CD4-positive, CD25-positive, alpha-beta regulatory T cell (primary cell): Measurements from ENCODE around the gene ADGRG3. TPM values are rescaled to one million over a fixed set of nuclear protein-coding genes. Genes with fewer than 3 reads are reported as not detected.

Experiments used
- ATAC-seq, 2 donors: fragments of 150-1000 bp; cut with Tn5 transposase; one replicate each; pipeline ENCODE4 v1.10.0; 2021; ENCODE audit warnings: low read depth in 2 of 2, moderate number of reproducible peaks in 2 of 2, moderate library complexity in 1 of 2
- DNase-seq, 3 donors: peaks; one replicate each; pipeline versions ENCODE4 v3.0.0 to v3.0.0-alpha.2; 2012 to 2022; ENCODE audit warnings: mixed read lengths in 1 of 3
- H3K27ac ChIP-seq: one replicate; pipeline ENCODE4 v1.7.0; 2013; ENCODE audit warnings: mild to moderate bottlenecking, low read length; ENCODE audit not compliant: insufficient read depth, poor library complexity, severe bottlenecking
- H3K27me3 ChIP-seq: one replicate; pipeline ENCODE4 v1.7.0; 2013; ENCODE audit warnings: low read length; ENCODE audit not compliant: control insufficient read depth, insufficient read depth
- H3K36me3 ChIP-seq: one replicate; pipeline ENCODE4 v1.7.0; 2013; ENCODE audit warnings: mild to moderate bottlenecking, low read length, moderate library complexity; ENCODE audit not compliant: control insufficient read depth, insufficient read depth
- H3K4me1 ChIP-seq: 2 replicates; pipeline ENCODE4 v1.7.0; 2013; ENCODE audit warnings: mild to moderate bottlenecking, low read length; ENCODE audit not compliant: insufficient read depth, control insufficient read depth, poor library complexity, severe bottlenecking
- H3K4me3 ChIP-seq: one replicate; pipeline ENCODE4 v1.7.0; 2013; ENCODE audit warnings: low read depth, mild to moderate bottlenecking, low read length, moderate library complexity
- H3K9me3 ChIP-seq, 2 experiments: 1 replicate in 1 of 2; 2 replicates in 1 of 2; pipeline ENCODE4 v1.7.0; 2013; ENCODE audit warnings: low read length in 2 of 2, mild to moderate bottlenecking in 1 of 2, moderate library complexity in 1 of 2; ENCODE audit not compliant: control insufficient read depth in 2 of 2
- H3K27ac Mint-ChIP-seq, 3 donors: one replicate each; pipeline ENCODE4 v1.8.0; 2020 to 2022; ENCODE audit warnings: mild to moderate bottlenecking in 3 of 3, mixed read lengths in 3 of 3, moderate library complexity in 2 of 3
- H3K27me3 Mint-ChIP-seq: one replicate; pipeline ENCODE4 v1.8.0; 2022; ENCODE audit warnings: mild to moderate bottlenecking, mixed read lengths
- H3K36me3 Mint-ChIP-seq: one replicate; pipeline ENCODE4 v1.8.0; 2020; ENCODE audit warnings: mixed read lengths
- H3K4me1 Mint-ChIP-seq, 4 donors: one replicate each; pipeline ENCODE4 v1.8.0; 2020 to 2022; ENCODE audit warnings: mixed read lengths in 4 of 4, mild to moderate bottlenecking in 1 of 4
- H3K4me3 Mint-ChIP-seq, 4 donors: one replicate each; pipeline ENCODE4 v1.8.0; 2020 to 2022; ENCODE audit warnings: mild to moderate bottlenecking in 4 of 4, mixed read lengths in 4 of 4, moderate library complexity in 3 of 4
- H3K9me3 Mint-ChIP-seq, 7 donors: one replicate each; pipeline ENCODE4 v1.8.0; 2020 to 2022; ENCODE audit warnings: mixed read lengths in 7 of 7, mild to moderate bottlenecking in 3 of 7, moderate library complexity in 2 of 7
- polyA plus RNA-seq, 4 donors: library from polyadenylated mRNA; unstranded; fragments of 300-500 nt; fragmentation: Illumina TruSeq; gene quantifications; one replicate each; pipeline ENCODE4 v1.2.3, GENCODE V29; 2021
- total RNA-seq: library from RNA; stranded (reverse); gene quantifications from one replicate; pipeline ENCODE4 v1.2.3, GENCODE V29; 2022

The ADGRG3 gene
- total and polyA plus RNA-seq, 5 donors from 2014 or later, result 0.32 TPM; not detected in 4

DNA sequence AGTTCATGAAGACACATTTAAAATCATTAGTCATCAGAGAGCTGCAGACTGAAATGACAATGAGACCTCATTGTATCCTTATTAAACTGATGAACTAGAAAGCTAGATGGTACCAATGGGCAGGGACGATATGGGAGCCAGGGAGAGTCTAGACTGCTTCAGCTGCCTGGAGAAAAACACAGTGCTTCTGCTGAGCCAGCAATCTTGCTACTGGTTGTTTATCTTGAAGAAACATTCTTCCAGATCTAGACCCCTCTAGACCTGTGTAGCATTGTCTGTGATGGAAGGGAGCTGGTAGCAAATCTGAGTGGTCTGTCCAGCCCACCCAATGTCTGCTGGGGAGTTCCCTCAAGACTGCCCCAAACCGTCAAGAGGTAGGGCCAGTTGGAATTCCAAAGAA is 24.5 kb downstream of the ADGRG3 start:
- Histone ChIP-seq H3K4me3 (no peak overlapping the region), H3K27ac (no peak overlapping the region), H3K27me3 (no peaks in the 10 kb centered on the region), H3K9me3 (no peaks in the 10 kb centered on the region), H3K36me3 (no peaks in the 10 kb centered on the region), H3K4me1 (peaks cover 7% of the 10 kb centered on the region)
- Mint-ChIP-seq H3K27me3 (peaks cover 11% of the 10 kb centered on the region), H3K36me3 (no peaks in the 10 kb centered on the region), H3K4me3 (no peak overlapping the region), H3K4me1 (peaks cover 0 to 20% (median 4%) of the 10 kb centered on the region in 4 donors), H3K27ac (no peak overlapping the region), H3K9me3 (peaks cover 0 to 2% (median 0%) of the 10 kb centered on the region in 7 donors)
- ATAC-seq (no peak), DNase-seq (no peak)

DNA sequence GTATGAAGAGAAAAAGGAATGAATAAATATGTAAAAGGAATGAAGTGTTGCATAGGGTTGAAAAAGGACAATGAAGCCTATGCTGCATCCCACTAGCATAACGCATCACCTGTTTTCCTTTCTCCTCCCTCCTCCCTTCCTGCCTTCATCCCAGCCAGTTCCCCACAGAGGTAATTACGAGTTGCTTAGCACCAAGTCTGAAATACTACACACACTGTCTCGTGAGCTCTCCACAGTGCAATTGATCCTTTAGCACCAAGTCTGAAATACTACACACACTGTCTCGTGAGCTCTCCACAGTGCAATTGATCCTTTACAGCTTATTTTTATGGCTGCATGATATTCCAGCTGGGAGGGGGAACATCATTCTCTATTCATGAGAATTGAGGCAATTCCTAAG is 25.4 kb downstream of the ADGRG3 start:
- ATAC-seq, result no peak
- H3K4me3 ChIP-seq, result no peak overlapping the region
- H3K4me1 Mint-ChIP-seq, result peaks cover 0 to 20% (median 1%) of the 10 kb centered on the region in 4 donors
- H3K27me3 ChIP-seq, result no peaks in the 10 kb centered on the region
- H3K4me1 ChIP-seq, result peaks cover 7% of the 10 kb centered on the region
- no peaks in the 10 kb centered on the region for H3K36me3 Mint-ChIP-seq
- H3K4me3 Mint-ChIP-seq, result no peak overlapping the region
- H3K27ac ChIP-seq, result no peak overlapping the region
- DNase-seq, result no peak
- H3K27me3 Mint-ChIP-seq, result peaks cover 11% of the 10 kb centered on the region
- no peaks in the 10 kb centered on the region for H3K9me3 ChIP-seq
- H3K9me3 Mint-ChIP-seq, result peaks cover 0 to 2% (median 0%) of the 10 kb centered on the region in 7 donors
- no peak overlapping the region for H3K27ac Mint-ChIP-seq
- H3K36me3 ChIP-seq, result no peaks in the 10 kb centered on the region

DNA sequence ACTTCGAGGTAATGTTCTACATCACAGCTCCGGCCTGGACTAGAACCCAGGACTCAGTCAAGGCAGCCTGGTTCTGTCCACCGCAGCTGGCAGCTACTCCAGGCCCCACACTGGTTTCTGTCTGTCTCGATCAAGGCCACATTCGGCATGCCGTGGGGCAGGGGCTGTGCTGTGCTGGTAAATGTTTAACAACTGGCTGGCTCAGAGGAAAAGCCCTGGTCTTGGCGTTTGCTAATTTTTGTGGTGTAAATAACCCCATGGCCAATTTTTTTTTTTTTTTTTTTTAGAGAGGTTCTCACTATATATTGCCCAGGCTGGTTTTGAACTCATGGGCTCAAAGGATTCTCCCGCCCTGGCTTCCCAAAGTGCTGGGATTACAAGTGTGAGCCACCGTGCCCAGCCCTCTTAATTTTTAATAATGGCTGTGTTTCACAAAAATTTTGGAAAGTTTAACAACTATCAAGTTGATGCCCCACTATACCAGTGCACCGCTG is 26.2 kb downstream of the ADGRG3 start:
- H3K9me3 ChIP-seq, result no peaks in the 10 kb centered on the region
- Mint-ChIP-seq H3K27ac (no peak overlapping the region), H3K4me1 (peaks cover 0 to 17% (median 1%) of the 10 kb centered on the region in 4 donors), H3K36me3 (no peaks in the 10 kb centered on the region), H3K27me3 (peaks cover 11% of the 10 kb centered on the region), H3K4me3 (no peak overlapping the region), H3K9me3 (peaks cover 0 to under 1% (median 0%) of the 10 kb centered on the region in 7 donors)
- peaks cover 7% of the 10 kb centered on the region for H3K4me1 ChIP-seq
- ATAC-seq (no peak), DNase-seq (no peak)
- no peak overlapping the region for H3K27ac ChIP-seq
- H3K36me3 ChIP-seq, result no peaks in the 10 kb centered on the region
- H3K27me3 ChIP-seq, result no peaks in the 10 kb centered on the region
- H3K4me3 ChIP-seq, result no peak overlapping the region

DNA sequence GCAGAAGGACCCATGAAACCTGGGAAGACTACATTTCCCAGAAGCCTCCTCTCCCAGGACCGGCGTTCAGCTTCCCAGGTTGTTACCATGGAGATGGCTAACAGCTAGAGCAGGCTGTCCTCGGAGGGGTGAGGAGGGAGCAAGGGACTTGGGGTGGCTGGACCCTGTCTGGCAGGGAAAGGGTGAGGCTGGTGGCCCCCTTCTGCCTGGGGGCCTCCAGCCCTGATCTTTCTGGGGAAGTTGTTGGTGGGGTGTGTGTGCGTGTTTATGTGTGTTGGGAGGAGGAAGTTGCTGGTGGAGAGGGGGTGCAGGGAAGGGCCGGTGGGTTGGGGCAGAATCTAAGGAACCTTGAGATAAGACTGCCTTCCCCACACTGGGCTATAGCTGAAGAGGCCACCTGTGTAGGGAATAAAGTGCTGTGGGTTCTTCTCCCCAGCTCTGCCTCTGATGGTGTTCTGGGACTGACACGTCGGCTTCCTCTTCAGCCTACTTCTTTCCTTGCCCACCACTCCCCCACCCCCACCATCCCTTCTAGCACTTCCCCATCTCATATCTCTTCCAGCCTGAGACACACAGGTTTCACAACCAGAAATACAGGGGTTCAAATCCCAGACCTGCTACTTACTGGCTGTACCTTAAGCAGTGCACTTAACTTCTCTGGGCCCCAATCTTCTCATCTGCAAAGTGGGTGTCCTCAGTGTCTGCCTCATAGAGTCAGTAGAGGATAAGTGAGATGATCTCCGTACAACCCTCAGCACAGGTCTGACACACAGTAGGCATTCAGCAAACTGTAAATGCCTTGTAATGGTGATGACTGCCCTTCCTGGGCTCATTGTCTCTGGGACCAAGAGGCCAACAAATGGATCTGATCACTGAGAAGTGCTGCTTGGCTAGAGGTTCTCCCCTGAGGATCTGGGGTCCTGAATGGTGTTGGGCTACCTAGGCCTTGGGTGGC is 26.9 kb downstream of the ADGRG3 start, which contains the start of gene DRC7:
Gene DRC7 (plus strand): TSS at position 82 of the 955 bp plus-strand sequence. CDS start 3,144 bp downstream, outside the sequence.
- Mint-ChIP-seq H3K9me3 (no peaks in the 10 kb centered on the region), H3K4me3 (no peak within 1 kb of the TSS), H3K36me3 (no peaks in the 10 kb centered on the region), H3K27ac (no peak within 1 kb of the TSS), H3K27me3 (peaks cover 11% of the 10 kb centered on the region), H3K4me1 (peaks cover 0 to 10% (median 1%) of the 10 kb centered on the region in 4 donors)
- DNase-seq, result peak in 1 of 3 donors; percentile 21
- Histone ChIP-seq H3K36me3 (no peaks in the 10 kb centered on the region), H3K4me1 (peaks cover 3% of the 10 kb centered on the region), H3K9me3 (no peaks in the 10 kb centered on the region), H3K27ac (no peak within 1 kb of the TSS), H3K4me3 (no peak within 1 kb of the TSS), H3K27me3 (no peaks in the 10 kb centered on the region)
- ATAC-seq, result no peak

DNA sequence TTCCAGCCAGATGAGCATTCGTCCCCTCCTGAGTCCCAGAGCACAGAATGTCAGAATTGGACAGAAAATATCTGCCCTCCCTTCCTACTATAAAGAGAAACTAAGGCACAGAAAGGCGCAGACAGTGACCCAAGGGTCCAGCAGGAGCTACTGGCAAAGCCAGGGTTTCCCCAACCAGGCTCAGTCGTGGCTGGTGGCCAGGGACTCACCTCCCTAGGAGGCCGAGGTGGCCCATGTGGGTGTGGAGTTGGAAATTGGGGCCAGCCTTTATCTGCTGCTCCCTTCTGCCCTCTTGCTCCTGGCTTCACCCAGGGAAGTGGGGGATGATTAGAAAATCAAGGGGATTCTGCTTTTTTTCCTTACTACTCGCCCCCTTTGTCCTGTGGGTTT is 27.6 kb downstream of the ADGRG3 start:
- H3K9me3 ChIP-seq, result no peaks in the 10 kb centered on the region
- no peak for ATAC-seq
- Mint-ChIP-seq H3K27me3 (peaks cover 11% of the 10 kb centered on the region), H3K4me3 (no peak overlapping the region), H3K9me3 (no peaks in the 10 kb centered on the region), H3K4me1 (peaks cover 0 to 8% (median 1%) of the 10 kb centered on the region in 4 donors), H3K36me3 (no peaks in the 10 kb centered on the region), H3K27ac (no peak overlapping the region)
- no peaks in the 10 kb centered on the region for H3K36me3 ChIP-seq
- H3K27ac ChIP-seq, result no peak overlapping the region
- no peaks in the 10 kb centered on the region for H3K27me3 ChIP-seq
- no peaks in the 10 kb centered on the region for H3K4me1 ChIP-seq
- no peak overlapping the region for H3K4me3 ChIP-seq
- no peak for DNase-seq

DNA sequence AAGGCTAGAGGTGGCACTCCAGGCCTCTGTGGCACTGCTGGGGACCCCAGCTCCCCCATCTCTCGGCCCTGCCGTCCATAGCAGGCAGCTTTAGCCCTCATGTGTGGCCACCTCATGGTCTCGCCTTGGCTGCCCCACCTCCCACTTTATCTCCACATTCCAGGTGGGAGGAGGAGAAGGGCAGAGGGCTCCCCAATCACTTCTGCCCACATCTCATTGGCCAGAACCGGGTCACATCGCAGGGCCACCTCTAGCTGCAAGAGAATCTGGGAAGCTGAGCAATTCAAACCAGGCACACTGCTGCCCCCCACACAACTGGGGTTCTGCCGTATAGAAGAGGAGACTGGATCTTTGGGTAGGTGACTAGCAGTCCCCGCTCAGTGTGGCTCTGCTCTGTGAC is 28.1 kb downstream of the ADGRG3 start:
- Histone ChIP-seq H3K36me3 (no peaks in the 10 kb centered on the region), H3K27me3 (no peaks in the 10 kb centered on the region), H3K4me3 (no peak overlapping the region), H3K4me1 (no peaks in the 10 kb centered on the region), H3K9me3 (no peaks in the 10 kb centered on the region), H3K27ac (no peak overlapping the region)
- DNase-seq (no peak), ATAC-seq (no peak)
- H3K4me3 Mint-ChIP-seq, result no peak overlapping the region
- peaks cover 11% of the 10 kb centered on the region for H3K27me3 Mint-ChIP-seq
- no peak overlapping the region for H3K27ac Mint-ChIP-seq
- peaks cover 0 to 8% (median 1%) of the 10 kb centered on the region in 4 donors for H3K4me1 Mint-ChIP-seq
- H3K9me3 Mint-ChIP-seq, result no peaks in the 10 kb centered on the region
- H3K36me3 Mint-ChIP-seq, result no peaks in the 10 kb centered on the region

DNA sequence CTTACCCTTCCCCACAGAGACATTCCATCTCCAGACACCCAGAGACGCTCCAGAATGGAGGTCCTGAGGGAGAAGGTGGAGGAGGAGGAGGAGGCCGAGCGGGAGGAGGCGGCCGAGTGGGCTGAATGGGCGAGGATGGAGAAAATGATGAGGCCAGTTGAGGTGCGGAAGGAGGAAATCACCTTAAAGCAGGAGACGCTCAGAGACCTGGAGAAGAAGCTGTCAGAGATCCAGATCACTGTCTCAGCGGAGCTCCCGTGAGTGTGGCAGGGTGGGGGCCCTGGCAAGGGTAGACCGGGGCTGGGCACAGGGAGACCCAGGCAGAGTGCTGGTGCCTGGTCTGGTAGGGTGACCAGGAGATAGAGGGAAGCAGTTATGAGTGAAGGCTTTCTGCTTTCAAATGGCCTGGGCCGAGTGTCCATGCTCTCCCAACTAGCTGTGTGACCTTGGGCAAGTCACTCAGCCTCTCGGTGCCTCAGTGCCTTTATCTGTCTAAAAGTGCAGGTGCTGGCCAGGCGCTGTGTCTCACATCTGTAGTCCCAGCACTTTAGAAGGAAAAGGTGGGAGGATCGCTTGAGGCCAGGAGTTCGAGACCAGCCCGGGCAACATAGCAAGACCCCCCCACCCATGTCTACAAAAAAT is 29.9 kb downstream of the ADGRG3 start:
- Histone ChIP-seq H3K4me1 (no peaks in the 10 kb centered on the region), H3K9me3 (no peaks in the 10 kb centered on the region), H3K4me3 (no peak overlapping the region), H3K27ac (no peak overlapping the region), H3K36me3 (no peaks in the 10 kb centered on the region), H3K27me3 (no peaks in the 10 kb centered on the region)
- no peaks in the 10 kb centered on the region for H3K36me3 Mint-ChIP-seq
- H3K4me3 Mint-ChIP-seq, result no peak overlapping the region
- H3K27ac Mint-ChIP-seq, result no peak overlapping the region
- DNase-seq (no peak), ATAC-seq (no peak)
- H3K27me3 Mint-ChIP-seq, result peaks cover 11% of the 10 kb centered on the region
- peaks cover 0 to 8% (median 1%) of the 10 kb centered on the region in 4 donors for H3K4me1 Mint-ChIP-seq
- no peaks in the 10 kb centered on the region for H3K9me3 Mint-ChIP-seq
